SK-N-SH (cell line): ENCODE data around the gene KEAP1.

Experiments
- EP300 ChIP-seq, 2 experiments: IDR thresholded peaks; 2 replicates each; pipeline versions ENCODE4 v1.4.0 to v1.6.1; 2012; ENCODE audit warnings: borderline replicate concordance in 1 of 2, low read depth in 1 of 2, low read length in 1 of 2
- FOXJ3 ChIP-seq: sonication (generic); formaldehyde crosslinking; IDR thresholded peaks from 2 replicates; pipeline ENCODE4 v1.5.1; 2020; ENCODE audit warnings: mild to moderate bottlenecking, missing genetic modification reagents
- MEF2A ChIP-seq: IDR thresholded peaks from 2 replicates; pipeline ENCODE4 v1.4.0; 2012; ENCODE audit warnings: low read depth, borderline replicate concordance
- NRF1 ChIP-seq: IDR thresholded peaks from 2 replicates; pipeline ENCODE4 v1.6.1; 2012; ENCODE audit warnings: low read depth, mild to moderate bottlenecking, low read length
- POLR2AphosphoS5 ChIP-seq: IDR thresholded peaks from 2 replicates; pipeline ENCODE4 v1.6.1; 2012; ENCODE audit warnings: low read depth, low read length
- RFX5 ChIP-seq: IDR thresholded peaks from 2 replicates; pipeline ENCODE4 v1.6.1; 2012; ENCODE audit warnings: mild to moderate bottlenecking, improper control_type of control experiment, low read length
- SIN3A ChIP-seq: IDR thresholded peaks from 2 replicates; pipeline ENCODE4 v1.6.1; 2012; ENCODE audit warnings: low read depth, mild to moderate bottlenecking, low read length, moderate library complexity, borderline replicate concordance
- SMC3 ChIP-seq: IDR thresholded peaks from 2 replicates; pipeline ENCODE4 v1.6.1; 2012; ENCODE audit warnings: low read depth, low read length, improper control_type of control experiment
- TAF1 ChIP-seq: IDR thresholded peaks from 2 replicates; pipeline ENCODE4 v1.6.1; 2012; ENCODE audit warnings: low read depth, mild to moderate bottlenecking, low read length, moderate library complexity, borderline replicate concordance
- TF ChIP-seq, protein P1 (sequence below): IDR thresholded peaks from 2 replicates; pipeline ENCODE4 v1.6.1; 2012; ENCODE audit warnings: mild to moderate bottlenecking, low read depth, low read length, moderate library complexity
- TF ChIP-seq, protein P2 (sequence below): IDR thresholded peaks from 2 replicates; pipeline ENCODE4 v1.4.0; 2012; ENCODE audit warnings: low read depth
- TF ChIP-seq, protein P3 (sequence below): fragments of 200-600 bp; sonication (generic); IDR thresholded peaks from 2 replicates; pipeline ENCODE4 v1.6.1; 2017; ENCODE audit warnings: antibody characterized with exemption, mild to moderate bottlenecking, moderate library complexity
- TF ChIP-seq, protein P4 (sequence below): fragments of 150-350 bp; IDR thresholded peaks from 2 replicates; pipeline ENCODE4 v1.6.1; 2017; ENCODE audit warnings: antibody characterized with exemption, low read length, low read depth, borderline replicate concordance

DNA sequence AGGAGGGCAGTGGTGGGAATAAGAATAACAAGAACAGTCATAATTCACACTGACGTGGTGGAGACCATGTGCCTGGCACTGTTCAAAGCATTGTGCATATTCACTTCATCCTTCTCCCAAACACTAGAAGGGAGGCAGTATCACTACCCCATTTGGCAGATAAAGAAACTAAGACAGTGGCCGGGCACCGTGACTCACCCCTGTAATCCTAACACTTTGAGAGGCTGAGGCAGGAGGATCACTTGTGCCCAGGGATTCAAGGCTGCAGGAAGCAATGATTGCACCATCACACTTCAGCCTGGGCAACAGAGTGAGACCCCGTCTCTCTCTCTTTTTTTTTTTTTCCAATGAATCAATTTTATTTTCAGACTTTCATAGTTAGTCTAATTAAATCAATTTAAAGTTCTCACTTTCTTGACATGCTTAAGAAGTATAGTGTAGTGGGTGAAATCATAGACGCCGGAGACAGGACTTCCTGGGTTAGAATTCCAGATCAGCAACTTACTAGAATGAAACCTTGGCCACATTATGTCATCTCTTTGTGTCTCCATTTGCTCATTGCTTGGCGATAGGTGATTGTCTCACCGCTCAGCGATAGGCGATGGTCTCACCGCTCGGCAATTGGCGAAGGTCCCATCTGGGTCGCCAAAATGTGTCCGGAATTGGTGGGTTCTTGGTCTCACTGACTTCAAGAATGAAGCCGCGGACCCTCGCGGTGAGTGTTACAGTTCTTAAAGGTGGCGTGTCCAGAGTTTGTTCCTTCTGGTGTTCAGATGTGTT, 35.2 kb upstream of the KEAP1 start:
- TF ChIP-seq, protein P1, sequence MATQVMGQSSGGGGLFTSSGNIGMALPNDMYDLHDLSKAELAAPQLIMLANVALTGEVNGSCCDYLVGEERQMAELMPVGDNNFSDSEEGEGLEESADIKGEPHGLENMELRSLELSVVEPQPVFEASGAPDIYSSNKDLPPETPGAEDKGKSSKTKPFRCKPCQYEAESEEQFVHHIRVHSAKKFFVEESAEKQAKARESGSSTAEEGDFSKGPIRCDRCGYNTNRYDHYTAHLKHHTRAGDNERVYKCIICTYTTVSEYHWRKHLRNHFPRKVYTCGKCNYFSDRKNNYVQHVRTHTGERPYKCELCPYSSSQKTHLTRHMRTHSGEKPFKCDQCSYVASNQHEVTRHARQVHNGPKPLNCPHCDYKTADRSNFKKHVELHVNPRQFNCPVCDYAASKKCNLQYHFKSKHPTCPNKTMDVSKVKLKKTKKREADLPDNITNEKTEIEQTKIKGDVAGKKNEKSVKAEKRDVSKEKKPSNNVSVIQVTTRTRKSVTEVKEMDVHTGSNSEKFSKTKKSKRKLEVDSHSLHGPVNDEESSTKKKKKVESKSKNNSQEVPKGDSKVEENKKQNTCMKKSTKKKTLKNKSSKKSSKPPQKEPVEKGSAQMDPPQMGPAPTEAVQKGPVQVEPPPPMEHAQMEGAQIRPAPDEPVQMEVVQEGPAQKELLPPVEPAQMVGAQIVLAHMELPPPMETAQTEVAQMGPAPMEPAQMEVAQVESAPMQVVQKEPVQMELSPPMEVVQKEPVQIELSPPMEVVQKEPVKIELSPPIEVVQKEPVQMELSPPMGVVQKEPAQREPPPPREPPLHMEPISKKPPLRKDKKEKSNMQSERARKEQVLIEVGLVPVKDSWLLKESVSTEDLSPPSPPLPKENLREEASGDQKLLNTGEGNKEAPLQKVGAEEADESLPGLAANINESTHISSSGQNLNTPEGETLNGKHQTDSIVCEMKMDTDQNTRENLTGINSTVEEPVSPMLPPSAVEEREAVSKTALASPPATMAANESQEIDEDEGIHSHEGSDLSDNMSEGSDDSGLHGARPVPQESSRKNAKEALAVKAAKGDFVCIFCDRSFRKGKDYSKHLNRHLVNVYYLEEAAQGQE: no peak
- TF ChIP-seq, protein P2, sequence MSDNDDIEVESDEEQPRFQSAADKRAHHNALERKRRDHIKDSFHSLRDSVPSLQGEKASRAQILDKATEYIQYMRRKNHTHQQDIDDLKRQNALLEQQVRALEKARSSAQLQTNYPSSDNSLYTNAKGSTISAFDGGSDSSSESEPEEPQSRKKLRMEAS: no peak
- TF ChIP-seq SIN3A: no peak
- no peak for TF ChIP-seq FOXJ3
- TF ChIP-seq, protein P3, sequence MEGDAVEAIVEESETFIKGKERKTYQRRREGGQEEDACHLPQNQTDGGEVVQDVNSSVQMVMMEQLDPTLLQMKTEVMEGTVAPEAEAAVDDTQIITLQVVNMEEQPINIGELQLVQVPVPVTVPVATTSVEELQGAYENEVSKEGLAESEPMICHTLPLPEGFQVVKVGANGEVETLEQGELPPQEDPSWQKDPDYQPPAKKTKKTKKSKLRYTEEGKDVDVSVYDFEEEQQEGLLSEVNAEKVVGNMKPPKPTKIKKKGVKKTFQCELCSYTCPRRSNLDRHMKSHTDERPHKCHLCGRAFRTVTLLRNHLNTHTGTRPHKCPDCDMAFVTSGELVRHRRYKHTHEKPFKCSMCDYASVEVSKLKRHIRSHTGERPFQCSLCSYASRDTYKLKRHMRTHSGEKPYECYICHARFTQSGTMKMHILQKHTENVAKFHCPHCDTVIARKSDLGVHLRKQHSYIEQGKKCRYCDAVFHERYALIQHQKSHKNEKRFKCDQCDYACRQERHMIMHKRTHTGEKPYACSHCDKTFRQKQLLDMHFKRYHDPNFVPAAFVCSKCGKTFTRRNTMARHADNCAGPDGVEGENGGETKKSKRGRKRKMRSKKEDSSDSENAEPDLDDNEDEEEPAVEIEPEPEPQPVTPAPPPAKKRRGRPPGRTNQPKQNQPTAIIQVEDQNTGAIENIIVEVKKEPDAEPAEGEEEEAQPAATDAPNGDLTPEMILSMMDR: no peak
- TF ChIP-seq SMC3: no peak
- no peak for TF ChIP-seq TAF1
- TF ChIP-seq RFX5: no peak
- TF ChIP-seq MEF2A: no peak
- no peak for TF ChIP-seq NRF1
- TF ChIP-seq POLR2AphosphoS5: no peak
- TF ChIP-seq, protein P4, sequence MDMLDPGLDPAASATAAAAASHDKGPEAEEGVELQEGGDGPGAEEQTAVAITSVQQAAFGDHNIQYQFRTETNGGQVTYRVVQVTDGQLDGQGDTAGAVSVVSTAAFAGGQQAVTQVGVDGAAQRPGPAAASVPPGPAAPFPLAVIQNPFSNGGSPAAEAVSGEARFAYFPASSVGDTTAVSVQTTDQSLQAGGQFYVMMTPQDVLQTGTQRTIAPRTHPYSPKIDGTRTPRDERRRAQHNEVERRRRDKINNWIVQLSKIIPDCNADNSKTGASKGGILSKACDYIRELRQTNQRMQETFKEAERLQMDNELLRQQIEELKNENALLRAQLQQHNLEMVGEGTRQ: no peak
- TF ChIP-seq EP300 (IDR thresholded peaks at IDR 0.05; ENCODE audit: borderline replicate concordance in 1 of 2, low read depth in 1 of 2, low read length in 1 of 2): no peak
